HEK293 (cell line): ENCODE measurements around the gene THOP1.

Experiments
- CTCF ChIP-seq: fragments of 450-650 bp; formaldehyde crosslinking; IDR thresholded peaks from 2 replicates; pipeline ENCODE4 v1.5.1; 2016; ENCODE audit warnings: missing biosample characterization, missing genetic modification characterization
- HOXA7 ChIP-seq: sonication (generic); formaldehyde crosslinking; IDR thresholded peaks from 2 replicates; pipeline ENCODE4 v1.8.1; 2022; ENCODE audit warnings: missing genetic modification reagents, borderline replicate concordance
- PBX3 ChIP-seq: sonication (generic); formaldehyde crosslinking; IDR thresholded peaks from 2 replicates; pipeline ENCODE4 v1.8.1; 2022; ENCODE audit warnings: mild to moderate bottlenecking, moderate library complexity, missing genetic modification reagents
- REST ChIP-seq: fragments of 450-650 bp; formaldehyde crosslinking; IDR thresholded peaks from 2 replicates; pipeline ENCODE4 v1.5.1; 2016; ENCODE audit warnings: missing biosample characterization, missing genetic modification characterization
- SP7 ChIP-seq: fragments of 450-650 bp; formaldehyde crosslinking; IDR thresholded peaks from 2 replicates; pipeline ENCODE4 v1.5.1; 2016; ENCODE audit warnings: missing biosample characterization, missing genetic modification characterization
- TRIM28 ChIP-seq: IDR thresholded peaks from 2 replicates; pipeline ENCODE4 v1.6.1; 2011; ENCODE audit warnings: low read length, control low read depth, borderline replicate concordance
- YY1 ChIP-seq: fragments of 450-650 bp; formaldehyde crosslinking; IDR thresholded peaks from 2 replicates; pipeline ENCODE4 v1.5.1; 2018; ENCODE audit warnings: missing biosample characterization, missing genetic modification characterization
- ZNF221 ChIP-seq: fragments of 450-650 bp; formaldehyde crosslinking; IDR thresholded peaks from 2 replicates; pipeline ENCODE4 v1.5.1; 2017; ENCODE audit warnings: missing biosample characterization, missing genetic modification characterization, borderline replicate concordance
- ZNF274 ChIP-seq, 2 experiments: fragments of 200-500 bp in 1 of 2; fragments of 450-650 bp in 1 of 2; sonication (Bioruptor generic) in 1 of 2; formaldehyde crosslinking in 1 of 2; IDR thresholded peaks; 2 replicates each; pipeline versions ENCODE4 v1.5.1 to v1.6.1; 2014 to 2016; ENCODE audit warnings: borderline replicate concordance in 1 of 2, inconsistent platforms in 1 of 2, low read length in 1 of 2, missing biosample characterization in 1 of 2, missing genetic modification characterization in 1 of 2
- ZNF280D ChIP-seq: fragments of 450-650 bp; formaldehyde crosslinking; IDR thresholded peaks from 2 replicates; pipeline ENCODE4 v1.5.1; 2016; ENCODE audit warnings: missing biosample characterization, missing genetic modification characterization
- ZNF449 ChIP-seq: fragments of 450-650 bp; formaldehyde crosslinking; IDR thresholded peaks from 2 replicates; pipeline ENCODE4 v1.5.1; 2017; ENCODE audit warnings: missing biosample characterization, mild to moderate bottlenecking, missing genetic modification characterization, moderate library complexity
- ZNF660 ChIP-seq: fragments of 450-650 bp; IDR thresholded peaks from 2 replicates; pipeline ENCODE4 v1.5.1; 2018; ENCODE audit warnings: missing biosample characterization, mild to moderate bottlenecking, missing genetic modification characterization
- ZNF701 ChIP-seq: fragments of 450-650 bp; formaldehyde crosslinking; IDR thresholded peaks from 2 replicates; pipeline ENCODE4 v1.5.1; 2016; ENCODE audit warnings: missing biosample characterization, missing genetic modification characterization

GRCh38 chr19:2766594-2767372, 18.5 kb upstream of the THOP1 start:
- TF ChIP-seq YY1 (tag by site-specific recombination): no peak
- no peak for TF ChIP-seq ZNF274 (IDR thresholded peaks at IDR 0.05; ENCODE audit: low read length)
- no peak for TF ChIP-seq ZNF274 (tag by site-specific recombination; IDR thresholded peaks at IDR 0.05; ENCODE audit: borderline replicate concordance)
- TF ChIP-seq ZNF280D (tag by site-specific recombination): no peak
- TF ChIP-seq CTCF (tag by site-specific recombination): no peak
- TF ChIP-seq ZNF449 (tag by site-specific recombination): no peak
- no peak for TF ChIP-seq ZNF221 (tag by site-specific recombination)
- no peak for TF ChIP-seq TRIM28
- no peak for TF ChIP-seq PBX3
- no peak for TF ChIP-seq REST (tag by site-specific recombination)
- TF ChIP-seq ZNF701: no peak
- TF ChIP-seq ZNF660: no peak
- no peak for TF ChIP-seq SP7 (tag by site-specific recombination)
- TF ChIP-seq HOXA7: no peak
